Astrocyte of the spinal cord (primary cell): Measurements from ENCODE around the gene BCL7C.

Experiments used
- DNase-seq: peaks from one replicate; pipeline ENCODE4 v3.0.0; 2011; ENCODE audit warnings: low read depth, low spot score
- H3K4me3 ChIP-seq: 2 replicates; pipeline ENCODE4 v1.5.1; 2011; ENCODE audit warnings: low read depth, mild to moderate bottlenecking, low read length, moderate library complexity
- CTCF ChIP-seq: IDR thresholded peaks from 2 replicates; pipeline ENCODE4 v1.5.1; 2012; ENCODE audit warnings: low read depth, mild to moderate bottlenecking, low read length, inconsistent platforms
- in situ Hi-C: cut with HindIII; loops from 2 replicates; pipeline ENCODE4 v1.10.0; 2017; ENCODE audit warnings: low sequenced_read_pairs

BCL7C gene

GRCh38 chr16:30925995-30926811 lies 32.3 kb upstream of the BCL7C start:
- DNase-seq = no peak
- no peak for TF ChIP-seq CTCF
- H3K4me3 ChIP-seq = no peak overlapping the region
- in situ Hi-C loops = no loop called here

DNA sequence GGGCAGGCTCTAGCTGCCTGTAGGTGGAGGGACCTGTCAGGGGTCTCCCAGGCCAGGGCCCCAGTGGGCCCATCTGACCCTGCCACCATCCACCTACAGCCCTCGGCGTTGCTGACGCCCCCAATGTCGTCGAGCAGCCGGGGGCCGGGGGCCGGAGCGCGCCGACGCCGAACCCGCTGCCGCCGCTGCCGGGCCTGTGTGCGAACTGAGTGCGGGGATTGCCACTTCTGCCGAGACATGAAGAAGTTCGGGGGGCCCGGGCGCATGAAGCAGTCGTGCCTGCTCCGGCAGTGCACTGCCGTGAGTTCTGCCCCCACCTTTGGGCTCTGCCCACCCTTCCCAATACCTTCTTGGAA lies 31.7 kb upstream of the BCL7C start:
- in situ Hi-C loops = no loop called here
- TF ChIP-seq CTCF = no peak
- DNase-seq = no peak
- no peak overlapping the region for H3K4me3 ChIP-seq

- no peak for TF ChIP-seq CTCF
- no peak for DNase-seq
- peak overlapping the region; percentile 94 for H3K4me3 ChIP-seq
- in situ Hi-C loops = no loop called here
Observed at GRCh38 chr16:30924913-30925631, 31.2 kb upstream of the BCL7C start.

- in situ Hi-C loops = no loop called here
- no peak for TF ChIP-seq CTCF
- peak overlapping the region; percentile 94 for H3K4me3 ChIP-seq
- no peak for DNase-seq
Observed at GRCh38 chr16:30924076-30924912, 30.4 kb upstream of the BCL7C start.

DNA sequence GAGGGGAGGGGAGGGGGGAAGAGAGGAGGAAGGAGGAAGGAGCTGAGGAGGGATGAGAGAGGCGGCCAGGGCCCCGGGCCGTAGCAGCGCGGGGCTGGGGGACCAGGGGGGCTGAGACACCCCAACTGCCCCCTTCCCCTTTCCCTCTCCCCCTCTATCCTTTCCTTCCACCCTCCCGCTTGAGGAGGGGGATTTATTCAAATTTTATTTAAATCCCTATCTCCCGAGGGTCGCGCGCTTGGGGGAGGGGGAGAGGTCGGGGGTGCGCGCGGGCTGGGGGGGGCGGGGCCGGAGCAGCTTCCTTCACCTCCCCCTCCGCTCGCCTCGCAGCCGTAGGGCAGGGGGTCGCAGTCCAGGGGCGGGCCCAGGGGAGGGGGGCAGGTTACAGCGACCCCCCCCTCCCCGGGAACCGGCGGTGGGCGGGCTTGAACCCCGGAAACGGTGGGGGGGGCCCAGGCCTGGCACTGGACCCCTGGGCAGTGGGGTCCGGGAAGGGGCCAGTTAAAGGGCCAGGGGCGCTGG lies 29.7 kb upstream of the BCL7C start, which contains the start of gene FBXL19:
Gene FBXL19 (plus strand): TSS at position 19 of the 522 bp plus-strand sequence. CDS start 2,183 bp downstream, outside the sequence.
- no peak for TF ChIP-seq CTCF
- DNase-seq = no peak
- H3K4me3 ChIP-seq = peak within 1 kb of the TSS; percentile 94
- in situ Hi-C loops = no loop called here

GRCh38 chr16:30922960-30923535 lies 29.2 kb upstream of the BCL7C start:
- in situ Hi-C loops = no loop called here
- peak; percentile 100 for DNase-seq
- no peak for TF ChIP-seq CTCF

More at GRCh38 chr16:30922960-30923535, 29.2 kb upstream of the BCL7C start:
- peak overlapping the region; percentile 94 for H3K4me3 ChIP-seq
